ENCODE measurements around the gene COX5B.
"Not testable (repeated sequence)": the region's sequence is repeated elsewhere in the genome, so short reads cannot be mapped to it uniquely, and the experiment has no call there.

DNA sequence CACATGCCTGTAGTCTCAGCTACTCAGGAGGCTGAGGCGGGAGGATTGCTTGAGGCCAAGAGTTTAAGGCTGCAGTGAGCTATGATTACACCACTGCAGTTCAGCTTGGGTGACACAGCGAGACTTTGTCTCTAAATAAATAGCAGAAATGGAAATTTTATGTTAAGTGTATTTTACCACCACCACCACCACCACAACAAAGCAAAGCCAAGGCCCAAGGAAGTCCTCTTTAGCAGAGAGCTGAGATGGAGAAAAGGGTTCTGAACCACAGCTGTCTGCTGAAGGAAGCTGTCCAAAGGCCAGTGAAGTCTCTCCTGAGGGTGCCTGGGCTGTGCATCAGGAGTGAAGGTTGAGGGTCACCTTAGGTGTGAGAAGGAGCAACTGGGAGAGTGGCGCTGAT is 41.4 kb downstream of the COX5B start:
- not testable (repeated sequence) for TF ChIP-seq ZC3H10 (CRISPR knock-in tag; IDR thresholded peaks at IDR 0.05); TCF4 (CRISPR knock-in tag; IDR thresholded peaks at IDR 0.05; ENCODE audit: borderline replicate concordance); ZNF8 (CRISPR knock-in tag; IDR thresholded peaks at IDR 0.05); ARNTL (CRISPR knock-in tag; IDR thresholded peaks at IDR 0.05; ENCODE audit: borderline replicate concordance, low read depth); OSR1 (CRISPR knock-in tag; IDR thresholded peaks at IDR 0.05); ZNF565 (CRISPR knock-in tag; conservative IDR thresholded peaks at IDR 0.05; ENCODE audit: low read depth); GLIS3 (CRISPR knock-in tag; IDR thresholded peaks at IDR 0.05); ESRRG (CRISPR knock-in tag; IDR thresholded peaks at IDR 0.05)

Data from SK-N-SH treated with all-trans-retinoic acid at 6 μM for 48 hours (cell line).